Stromal cell of bone marrow (primary cell): ENCODE data around the gene USH1C.
A peak's percentile ranks its signal among the peaks of the same experiment; 100 is the strongest.

Source experiments
- DNase-seq: peaks from one replicate; pipeline ENCODE4 v3.0.0-alpha.2; 2012; ENCODE audit warnings: low read depth

USH1C gene

GRCh38 chr11:17526326-17526725, 17.9 kb downstream of the USH1C start:
- no peak for DNase-seq

GRCh38 chr11:17525570-17525969, 18.6 kb downstream of the USH1C start:
- no peak for DNase-seq

GRCh38 chr11:17524221-17524620, 20.0 kb downstream of the USH1C start:
- DNase-seq, result no peak

DNA sequence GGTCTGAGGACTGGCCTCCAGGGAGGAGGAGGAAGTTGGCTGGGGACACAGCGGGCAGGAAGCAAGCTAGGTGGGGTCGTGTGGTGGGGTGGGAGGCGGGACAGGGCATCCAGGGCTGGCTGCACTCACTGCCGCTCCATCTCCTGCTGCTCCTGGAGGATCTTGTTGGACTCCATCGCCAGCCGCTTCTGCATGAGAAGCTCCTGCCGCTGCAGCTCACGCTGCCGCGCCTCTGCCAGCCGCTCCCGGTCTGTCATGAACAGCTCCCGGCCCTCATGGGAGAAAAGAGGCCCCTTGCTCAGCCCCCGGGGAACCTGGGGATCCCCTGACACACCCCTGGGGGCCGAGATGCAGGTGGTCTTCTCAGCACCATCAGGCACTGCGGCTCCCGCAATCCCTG, 21.6 kb downstream of the USH1C start:
- DNase-seq, result no peak

GRCh38 chr11:17521106-17521900, 22.9 kb downstream of the USH1C start:
- DNase-seq, result no peak

DNA sequence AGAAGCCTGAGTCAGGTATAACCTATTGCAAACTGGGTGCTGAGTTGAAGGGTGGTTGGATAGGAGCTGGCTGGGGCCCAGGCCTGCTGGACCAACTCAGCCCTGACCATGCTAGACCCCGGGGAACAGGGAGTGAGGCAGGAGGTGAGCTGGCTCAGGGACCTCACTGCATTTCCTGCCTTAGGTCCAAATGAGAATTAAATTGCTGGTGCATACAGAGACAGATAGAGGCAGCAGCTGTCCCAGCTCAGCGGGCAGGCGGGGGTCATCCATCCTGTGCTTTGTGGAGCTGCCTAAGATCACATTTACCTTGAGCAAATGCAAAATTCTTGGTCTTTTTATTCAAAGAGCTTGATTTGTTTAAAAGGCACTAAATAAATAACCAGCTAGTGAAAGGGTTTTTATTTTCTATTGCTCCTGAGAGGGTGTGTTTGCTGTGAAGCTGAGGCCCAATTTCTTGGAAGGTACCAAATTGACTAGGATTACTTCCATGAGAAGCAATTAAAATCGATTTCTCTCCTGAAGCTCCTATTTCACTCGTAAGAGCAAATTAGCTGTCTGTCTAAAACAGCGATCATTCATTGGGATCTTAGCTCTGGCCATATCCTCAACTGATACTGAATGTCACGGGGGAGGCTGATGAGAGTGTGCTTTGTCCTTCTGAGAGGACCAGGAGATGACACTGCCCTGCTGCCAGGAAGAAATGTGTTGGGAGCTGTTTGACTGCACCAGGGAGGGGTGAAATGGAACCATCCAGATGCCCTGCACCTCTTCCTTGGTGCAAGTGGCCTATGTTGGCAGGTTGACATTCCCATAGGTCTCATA, 24.9 kb downstream of the USH1C start:
- no peak for DNase-seq

DNA sequence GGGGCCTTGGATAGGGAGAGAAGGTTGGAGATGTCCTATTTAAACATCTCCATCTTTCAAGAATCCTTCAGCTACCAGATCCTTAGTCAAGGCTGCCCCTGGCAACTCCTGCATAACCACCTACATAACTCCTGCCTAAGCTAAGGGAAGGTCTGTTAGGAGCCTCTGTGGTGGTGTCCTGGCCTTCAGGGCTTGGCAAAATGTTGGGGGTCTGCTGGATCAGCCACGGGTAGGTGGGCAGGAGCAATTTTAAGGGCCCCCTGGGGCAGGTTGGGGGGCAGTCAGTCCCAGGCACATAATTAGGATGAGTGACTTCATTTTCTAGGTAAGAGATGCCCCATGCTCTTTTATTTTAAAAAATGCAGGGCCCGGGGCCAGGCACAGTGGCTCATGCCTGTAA, 25.9 kb downstream of the USH1C start:
- DNase-seq, result no peak

DNA sequence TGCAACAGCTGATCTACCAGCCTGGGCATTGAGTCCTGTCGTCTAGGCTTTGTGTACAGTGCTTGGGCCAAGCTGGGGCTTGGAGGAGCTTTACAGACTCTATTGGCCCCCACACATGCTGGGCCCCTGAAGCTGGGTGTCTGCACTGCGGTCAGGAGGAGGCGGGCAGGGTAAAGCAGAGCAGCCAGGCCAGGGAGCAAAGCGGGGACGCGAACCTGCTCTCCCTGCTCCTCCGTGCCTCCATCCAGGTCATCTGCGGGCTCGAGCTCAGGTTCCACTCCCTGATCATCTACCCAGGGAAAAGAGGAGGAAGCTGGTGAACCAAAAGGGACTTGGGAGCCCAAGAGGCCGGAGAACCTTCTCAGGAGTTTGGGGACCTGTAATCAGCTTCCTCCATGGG, 27.0 kb downstream of the USH1C start:
- no peak for DNase-seq

DNA sequence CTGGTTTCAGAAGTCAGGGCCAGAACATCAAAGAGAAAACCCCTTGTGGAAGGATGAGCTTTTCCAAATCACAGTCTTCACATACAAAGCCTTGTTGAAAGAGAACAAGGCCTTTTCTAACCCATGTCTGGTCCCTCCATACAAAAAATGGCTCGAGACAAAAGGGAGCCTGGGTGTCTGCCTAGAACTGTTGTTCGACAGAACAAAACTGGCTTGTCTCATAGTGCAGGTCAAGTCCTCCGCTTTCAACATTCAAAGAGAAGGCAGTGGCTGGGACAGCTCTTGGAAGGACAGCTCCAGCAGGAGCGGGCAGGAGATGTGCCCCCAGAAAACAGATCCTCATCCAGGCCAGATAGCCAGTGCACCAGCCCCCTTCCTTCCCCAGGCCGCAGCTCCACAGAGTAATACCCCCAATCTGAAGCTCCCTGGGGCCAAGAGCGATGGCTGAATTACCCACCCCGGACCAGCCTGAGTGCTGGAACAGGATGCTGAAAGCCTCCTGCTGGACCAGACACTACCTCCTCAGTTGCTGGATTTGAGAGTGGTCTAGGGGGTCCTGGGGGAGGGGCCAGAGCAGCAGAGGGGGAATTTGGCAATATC, 27.6 kb downstream of the USH1C start:
- no peak for DNase-seq

DNA sequence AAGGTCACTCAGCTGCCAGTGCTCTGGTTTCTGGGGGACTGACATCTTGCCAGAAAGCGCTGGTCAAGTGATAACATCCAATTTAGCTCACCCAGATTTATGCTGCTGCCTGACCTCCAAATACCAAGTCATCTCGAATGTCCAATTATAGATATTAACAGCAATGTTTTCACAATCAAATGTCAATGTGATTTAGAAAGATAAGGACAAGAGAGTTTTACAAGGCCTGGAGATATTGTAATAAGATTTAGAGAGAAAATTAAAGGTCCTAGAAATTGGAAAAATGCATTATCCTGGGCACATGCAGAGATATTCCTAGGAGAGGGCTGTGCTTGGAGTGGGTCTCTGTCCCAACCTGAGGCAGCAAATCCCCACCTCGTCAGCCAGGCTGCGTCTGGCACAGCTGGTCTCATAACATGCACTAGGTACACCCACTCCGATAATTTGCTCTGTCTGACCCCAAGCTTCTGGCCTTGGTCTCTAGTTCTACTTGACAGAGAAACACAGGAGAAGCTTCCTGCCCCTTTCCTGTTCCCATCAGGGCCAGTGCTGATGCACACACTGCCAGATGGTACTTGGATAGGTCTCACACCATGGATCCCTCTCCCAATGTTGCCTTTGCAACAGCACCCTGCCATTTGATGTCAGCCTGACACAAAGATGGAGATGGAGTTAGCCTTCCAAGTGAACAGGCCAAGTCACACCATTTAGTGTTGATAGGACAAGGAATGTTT, 28.6 kb downstream of the USH1C start:
- DNase-seq, result no peak

DNA sequence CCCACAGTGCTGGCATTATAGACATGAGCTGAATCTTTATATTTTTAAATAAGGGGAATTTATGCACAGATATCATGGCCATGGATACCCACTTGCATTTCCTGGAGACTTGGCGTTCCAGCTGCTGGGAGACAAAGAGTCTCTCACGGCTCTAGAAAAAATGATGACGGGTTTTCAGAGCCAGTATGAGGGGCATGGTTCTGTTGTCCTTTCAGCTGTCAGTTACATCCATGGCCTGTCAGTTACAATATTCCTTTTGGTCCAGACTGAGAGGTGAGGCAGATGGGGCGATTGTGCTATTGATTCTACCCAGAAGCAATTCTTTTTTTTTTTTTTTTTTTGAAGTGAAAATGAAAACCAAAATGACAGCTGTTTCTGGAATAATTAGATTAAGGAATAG, 29.7 kb downstream of the USH1C start:
- DNase-seq, result no peak

GRCh38 chr11:17513853-17514252, 30.4 kb downstream of the USH1C start:
- DNase-seq, result no peak

DNA sequence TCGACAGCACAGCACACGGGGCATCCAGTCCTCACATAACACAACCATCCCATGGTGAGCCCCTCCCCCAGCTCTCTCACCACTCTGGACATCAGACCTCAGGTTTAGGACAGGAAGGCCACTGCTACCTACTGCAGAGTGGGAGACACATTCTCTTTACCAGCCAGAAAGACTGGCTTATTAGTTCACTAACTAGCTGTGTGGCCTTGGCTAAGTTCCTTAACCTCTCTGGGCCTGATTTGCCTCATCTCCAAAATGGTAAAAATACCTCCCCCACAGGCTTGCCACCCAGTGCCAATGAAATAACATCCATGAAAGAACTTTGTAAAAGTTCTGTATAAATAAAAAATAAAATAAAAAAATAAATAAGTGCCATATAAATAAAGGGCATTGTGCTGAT, 32.1 kb downstream of the USH1C start:
- DNase-seq, result no peak

DNA sequence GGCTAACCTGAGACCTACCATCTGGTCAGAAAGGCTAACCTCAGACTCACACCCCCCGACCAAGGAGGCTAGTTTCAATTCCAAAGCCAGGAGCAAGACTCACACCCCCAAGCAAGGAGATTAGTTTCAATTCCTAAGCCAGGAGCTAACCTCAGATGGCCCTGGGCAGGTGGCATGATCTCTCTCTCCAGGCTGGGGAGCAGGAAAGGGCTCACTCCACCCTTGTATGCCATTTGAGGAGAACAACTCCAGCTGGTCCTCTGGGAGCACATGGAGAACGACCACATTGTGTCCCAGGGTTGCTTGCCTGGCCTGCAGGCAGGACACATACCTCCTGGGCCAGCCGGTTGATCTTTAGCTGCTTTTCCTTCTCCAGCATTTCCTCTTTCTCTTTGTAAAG, 32.6 kb downstream of the USH1C start:
- DNase-seq, result no peak

GRCh38 chr11:17510507-17511206, 33.6 kb downstream of the USH1C start:
- no peak for DNase-seq

DNA sequence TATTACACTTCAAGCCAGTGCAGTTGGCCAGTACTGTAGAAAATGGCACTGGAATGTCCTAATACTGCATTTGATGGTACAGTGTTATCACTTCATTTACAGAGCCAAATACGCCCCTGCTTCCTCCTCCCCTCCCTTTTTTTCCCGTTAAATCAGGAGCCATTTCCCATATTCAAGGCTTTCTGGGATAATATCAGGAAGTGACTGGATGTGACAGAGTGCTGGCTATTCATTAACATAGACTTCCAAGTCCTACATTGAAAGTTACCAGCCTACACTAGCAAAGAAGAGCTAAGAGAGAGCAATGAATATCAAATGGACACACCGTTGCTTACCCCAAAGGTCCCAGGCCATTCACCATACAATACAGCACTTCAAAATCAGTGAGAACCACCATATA, 35.4 kb downstream of the USH1C start:
- DNase-seq, result no peak

DNA sequence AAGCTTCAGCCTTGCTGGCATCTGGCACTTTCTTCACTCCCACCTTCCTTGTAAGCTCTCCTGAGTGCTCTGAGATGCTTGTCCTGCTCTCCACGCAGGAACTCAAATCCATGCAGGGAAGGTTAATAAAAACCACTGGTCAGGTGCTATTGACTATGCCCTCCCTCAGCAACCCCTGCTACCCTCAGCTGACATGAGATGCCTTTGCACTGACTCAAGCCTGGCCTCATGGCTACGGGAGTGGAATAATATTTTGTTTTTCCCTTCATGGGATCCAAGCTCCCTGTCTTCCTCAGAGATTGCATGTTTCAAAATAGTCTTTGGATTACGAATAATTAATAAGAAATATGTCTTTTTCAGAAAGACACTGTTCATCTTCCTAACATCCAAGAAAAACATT, 35.9 kb downstream of the USH1C start:
- peak; percentile 10 for DNase-seq

DNA sequence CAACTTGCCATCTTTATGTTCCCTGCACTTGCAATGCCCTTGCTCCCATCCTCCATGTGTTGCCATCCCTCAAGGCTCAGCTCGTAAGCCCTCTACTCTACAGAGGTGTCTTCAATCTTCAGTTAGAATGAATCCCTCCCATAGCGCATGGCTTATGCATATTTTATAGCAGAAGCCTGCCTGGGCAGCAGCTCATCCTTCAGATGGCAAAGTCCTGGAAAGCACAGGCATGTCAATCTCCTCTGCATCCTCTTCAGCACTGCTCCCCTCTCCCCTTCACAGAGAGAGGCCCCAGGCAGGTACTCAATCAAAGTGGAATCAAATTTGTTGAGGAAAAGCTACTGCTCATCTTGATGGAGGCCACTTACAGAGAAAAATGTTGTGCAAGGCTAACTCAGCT, 36.4 kb downstream of the USH1C start:
- no peak for DNase-seq

DNA sequence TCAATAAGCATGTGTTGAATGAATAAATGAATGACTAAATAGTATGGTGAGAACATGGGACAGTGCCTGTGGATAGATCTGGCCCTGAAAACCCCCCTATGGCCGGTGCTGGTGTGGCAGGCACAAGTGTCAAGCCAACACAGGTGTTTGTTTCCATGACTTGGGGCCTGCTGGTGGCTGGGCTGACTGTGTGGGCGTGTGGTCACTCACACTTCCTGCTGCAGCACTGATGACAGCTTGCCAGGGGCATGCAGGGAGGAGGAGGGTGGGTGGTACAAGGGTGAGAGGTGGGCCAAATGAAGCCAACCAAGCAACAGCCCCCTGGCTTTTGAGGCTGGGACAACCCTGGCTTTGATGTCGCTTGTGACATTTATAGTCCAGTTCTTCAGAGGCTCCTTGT, 37.3 kb downstream of the USH1C start:
- DNase-seq, result no peak

GRCh38 chr11:17506314-17506713, 37.9 kb downstream of the USH1C start:
- DNase-seq, result no peak

- DNase-seq, result no peak
These were observed 39.1 kb downstream of the USH1C start for GRCh38 chr11:17505146-17505545.
